GM10266 (cell line): ENCODE measurements around the gene NALF2.
A peak's percentile ranks its signal among the peaks of the same experiment; 100 is the strongest.

ENCODE experiments used
- DNase-seq: peaks from one replicate; pipeline ENCODE4 v3.0.0; 2012; ENCODE audit errors: extremely low spot score
- TF ChIP-seq, protein P1 (sequence below): IDR thresholded peaks from 2 replicates; pipeline ENCODE4 v1.5.1; 2012; ENCODE audit warnings: mild to moderate bottlenecking, low read depth; ENCODE audit not compliant: control insufficient read depth, insufficient read depth; ENCODE audit errors: missing control alignments

The NALF2 gene

DNA sequence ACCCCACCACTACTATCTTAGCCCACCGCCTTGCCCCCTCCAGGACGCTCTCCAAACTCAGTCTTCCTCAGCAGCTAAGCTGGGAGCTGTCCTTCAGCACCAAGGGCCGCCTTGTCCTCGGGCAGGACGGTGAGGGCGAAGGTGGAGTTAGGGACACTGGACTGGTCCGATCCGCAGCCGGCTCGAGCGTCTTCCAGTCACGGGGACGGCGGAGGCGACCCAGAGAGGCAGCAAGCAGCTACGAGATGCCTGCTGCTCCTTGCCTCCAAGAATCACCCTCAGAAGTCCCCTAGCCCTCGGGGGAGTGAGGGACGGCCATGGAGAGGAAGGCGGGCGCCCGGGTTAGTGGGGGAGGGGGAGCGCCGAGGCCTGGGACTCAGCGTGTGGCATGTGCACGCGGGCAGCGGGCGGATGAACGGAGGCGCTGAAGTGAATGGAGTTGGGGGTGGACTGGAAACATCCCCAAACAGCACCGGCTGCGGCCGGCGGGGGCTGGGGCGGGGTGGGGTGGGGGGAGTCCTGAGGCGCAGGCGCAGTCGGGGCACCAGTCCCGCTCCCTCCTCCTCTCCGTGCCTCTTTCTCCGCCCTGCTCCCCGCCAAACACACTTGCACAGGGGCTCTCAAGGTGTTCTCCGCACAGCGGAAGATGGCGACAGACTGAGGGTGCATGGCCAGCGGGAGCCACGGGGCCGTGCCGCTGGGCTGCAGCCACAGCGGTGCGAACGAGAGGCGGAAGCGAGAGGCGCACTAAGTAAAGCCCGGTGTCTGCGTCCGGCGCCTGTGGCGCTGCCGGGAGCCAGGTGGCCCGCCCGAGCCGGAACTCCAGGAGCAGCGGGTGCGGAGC lies at the start of gene NALF2:
TSS of gene NALF2 (plus strand) at position 545 of the 844 bp plus-strand sequence. CDS start 957 bp downstream, outside the sequence.
- DNase-seq, result peak; percentile 20
- TF ChIP-seq, protein P1, sequence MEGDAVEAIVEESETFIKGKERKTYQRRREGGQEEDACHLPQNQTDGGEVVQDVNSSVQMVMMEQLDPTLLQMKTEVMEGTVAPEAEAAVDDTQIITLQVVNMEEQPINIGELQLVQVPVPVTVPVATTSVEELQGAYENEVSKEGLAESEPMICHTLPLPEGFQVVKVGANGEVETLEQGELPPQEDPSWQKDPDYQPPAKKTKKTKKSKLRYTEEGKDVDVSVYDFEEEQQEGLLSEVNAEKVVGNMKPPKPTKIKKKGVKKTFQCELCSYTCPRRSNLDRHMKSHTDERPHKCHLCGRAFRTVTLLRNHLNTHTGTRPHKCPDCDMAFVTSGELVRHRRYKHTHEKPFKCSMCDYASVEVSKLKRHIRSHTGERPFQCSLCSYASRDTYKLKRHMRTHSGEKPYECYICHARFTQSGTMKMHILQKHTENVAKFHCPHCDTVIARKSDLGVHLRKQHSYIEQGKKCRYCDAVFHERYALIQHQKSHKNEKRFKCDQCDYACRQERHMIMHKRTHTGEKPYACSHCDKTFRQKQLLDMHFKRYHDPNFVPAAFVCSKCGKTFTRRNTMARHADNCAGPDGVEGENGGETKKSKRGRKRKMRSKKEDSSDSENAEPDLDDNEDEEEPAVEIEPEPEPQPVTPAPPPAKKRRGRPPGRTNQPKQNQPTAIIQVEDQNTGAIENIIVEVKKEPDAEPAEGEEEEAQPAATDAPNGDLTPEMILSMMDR, result no peak

DNA sequence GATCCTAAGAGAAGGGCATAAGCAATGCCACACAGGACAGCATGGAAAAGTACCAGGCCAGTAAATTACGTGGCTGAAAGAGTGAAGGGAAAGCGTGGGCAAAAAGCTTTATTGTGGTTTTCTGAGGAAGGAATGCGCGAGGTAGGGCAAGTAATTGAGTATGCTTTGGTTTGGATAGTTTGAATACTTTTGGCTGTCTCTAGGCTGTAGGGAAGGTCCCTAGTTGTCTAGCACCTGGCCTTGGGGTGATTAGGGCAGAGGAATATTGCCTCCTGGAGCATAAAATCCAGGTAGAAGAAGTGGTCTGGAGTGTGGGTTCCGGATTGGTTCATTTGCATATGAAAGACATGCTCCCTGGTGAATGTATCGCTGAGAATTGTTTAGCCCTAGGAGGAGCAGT lies 46.4 kb upstream of the NALF2 start:
- TF ChIP-seq, protein P1, result no peak
- no peak for DNase-seq

DNA sequence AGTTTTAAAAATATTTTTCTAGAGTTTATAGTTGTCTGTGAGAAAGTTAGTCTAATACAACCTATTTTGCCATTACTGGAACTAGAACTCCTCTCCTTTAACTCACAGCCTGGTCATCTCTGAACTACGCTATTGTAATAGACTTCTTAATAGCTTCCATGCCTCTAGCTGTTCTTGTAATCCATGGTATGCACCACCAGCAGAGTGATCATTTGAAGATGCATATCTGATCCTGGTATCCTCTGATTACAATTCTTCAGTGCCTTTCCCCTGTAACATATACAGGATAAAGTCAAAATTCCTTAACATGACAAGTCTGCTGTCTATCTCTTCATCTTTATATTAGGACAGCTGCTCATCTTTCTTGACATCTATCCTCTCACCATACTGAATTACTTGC lies 37.6 kb upstream of the NALF2 start:
- TF ChIP-seq, protein P1, result no peak

DNA sequence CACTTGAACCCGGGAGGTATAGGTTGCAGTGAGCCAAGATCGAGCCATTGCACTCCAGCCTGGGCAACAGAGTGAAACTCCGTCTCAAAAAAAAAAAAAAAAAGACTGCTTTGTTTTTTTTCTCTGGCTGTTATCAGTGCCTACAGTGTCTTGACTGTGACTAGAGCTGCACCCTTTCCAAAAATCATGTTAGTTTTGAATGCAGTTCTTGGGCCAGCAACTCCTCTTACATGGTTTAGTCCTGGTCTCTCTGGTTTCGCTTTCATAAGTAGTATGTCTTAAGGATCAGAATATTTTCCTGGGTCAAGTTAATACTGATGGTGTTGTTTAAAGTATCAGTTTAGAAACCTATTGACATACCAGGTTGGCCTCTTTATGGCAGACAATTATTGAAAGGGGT lies 34.2 kb upstream of the NALF2 start:
- no peak for DNase-seq
- TF ChIP-seq, protein P1, result no peak

More for the DNA sequence above, 37.6 kb upstream of the NALF2 start:
- DNase-seq, result no peak

DNA sequence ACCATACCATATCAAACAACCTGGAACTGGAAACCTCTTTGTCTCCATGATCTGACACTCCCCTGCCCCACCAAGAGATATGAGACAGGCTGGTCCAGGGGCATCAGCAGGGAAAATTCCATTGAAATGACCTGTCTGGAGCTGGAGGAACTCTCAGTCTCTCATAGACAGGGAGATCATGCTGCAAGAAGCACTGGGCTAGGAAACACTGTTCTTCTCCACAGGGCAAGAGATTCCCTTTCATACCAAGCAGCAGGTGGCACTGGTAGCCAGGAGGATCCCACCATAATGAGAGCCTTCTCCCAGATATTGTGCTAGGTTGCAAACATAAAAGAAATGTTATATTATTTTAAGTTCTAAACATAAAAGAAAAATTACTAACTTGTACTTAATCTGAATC lies 14.5 kb upstream of the NALF2 start:
- DNase-seq, result no peak
- TF ChIP-seq, protein P1, result no peak

DNA sequence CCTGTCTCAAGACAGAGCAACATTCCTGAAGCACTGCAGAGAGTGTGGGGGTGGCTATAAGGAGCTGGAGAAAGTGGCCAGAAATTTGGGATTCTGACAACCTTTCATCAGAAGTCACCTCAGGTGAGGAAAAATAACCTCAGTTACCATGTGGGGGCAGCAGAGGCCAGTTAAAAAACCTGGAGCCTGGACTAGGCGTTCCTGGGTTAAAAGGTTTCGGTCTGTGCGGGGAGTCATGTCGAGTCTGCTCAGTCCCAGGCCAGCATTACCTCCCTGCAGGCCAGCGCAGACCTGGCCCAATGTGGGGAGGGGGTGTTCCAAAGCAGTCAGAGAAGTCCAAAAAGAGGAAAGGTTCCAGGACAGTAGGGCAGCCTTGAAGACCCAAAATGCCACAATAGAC lies 10.9 kb upstream of the NALF2 start:
- TF ChIP-seq, protein P1, result peak; percentile 28
- no peak for DNase-seq

DNA sequence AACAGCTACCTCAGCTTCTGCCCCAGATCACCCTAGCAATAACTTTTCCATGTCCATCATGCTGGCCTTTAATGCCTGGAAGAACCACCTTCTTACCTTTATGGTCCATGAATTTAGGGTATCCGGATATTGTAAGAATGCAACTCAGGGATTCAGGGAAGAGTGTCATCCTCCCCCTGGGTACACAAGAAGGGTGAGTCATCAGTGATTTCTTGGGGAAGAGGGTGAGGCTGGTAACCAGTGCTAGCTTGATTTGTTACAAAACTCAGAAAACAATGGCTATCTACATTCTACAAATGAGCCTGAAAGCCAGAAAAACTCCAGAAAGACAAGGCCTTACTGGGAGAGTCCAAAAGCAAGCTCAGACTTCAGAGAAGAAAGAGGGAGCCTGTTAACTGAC lies 10.4 kb upstream of the NALF2 start:
- DNase-seq, result no peak
- TF ChIP-seq, protein P1, result no peak
